Right kidney (tissue), 1 donor: ENCODE data around the gene MUC22.

Experiments used
- DNase-seq: peaks from one replicate; pipeline ENCODE4 v3.0.0-alpha.2; 2016

Gene MUC22

DNA sequence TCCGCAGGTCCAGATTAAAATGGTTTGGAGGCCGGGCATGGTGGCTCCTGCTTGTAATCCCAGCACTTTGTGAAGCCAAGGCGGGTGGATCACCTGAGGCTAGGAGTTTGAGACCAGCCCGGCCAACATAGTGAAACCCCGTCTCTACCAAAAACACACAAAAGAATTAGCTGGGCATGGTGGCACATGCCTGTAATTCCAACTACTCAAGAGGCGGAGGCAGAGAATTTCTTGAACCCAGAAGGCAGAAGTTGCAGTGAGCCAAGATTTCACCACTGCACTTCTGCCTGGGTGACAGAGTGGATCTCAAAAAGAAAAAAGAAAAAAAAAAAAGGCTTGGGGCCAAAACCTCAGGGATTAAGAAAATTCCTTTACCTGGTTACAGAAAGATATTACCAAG lies 71.6 kb downstream of the MUC22 start:
- DNase-seq: no peak

GRCh38 chr6:31083742-31084354 lies 73.6 kb downstream of the MUC22 start:
- DNase-seq: no peak
